IMR-90 (cell line): ENCODE results near the gene PSD2. TPM values are rescaled to one million over a fixed set of nuclear protein-coding genes. Genes with fewer than 3 reads are reported as not detected.

Experiments used
- ATAC-seq: fragments of 200-7000 bp; cut with Tn5 transposase; 2 replicates; pipeline ENCODE4 v1.9.1; 2020; ENCODE audit warnings: low read depth, mild to moderate bottlenecking, moderate library complexity
- BruUV-seq: library from RNA; stranded (reverse); fragments of 400-500 nt; replicated peaks from 2 replicates; lab custom pipeline; 2021; lab: Mats Ljungman, UMichigan
- CTCF ChIA-PET: fragments of 300-600 bp; formaldehyde crosslinking; extraction: SDS; loops from one replicate; lab custom pipeline; 2021; ENCODE audit warnings: antibody characterized with exemption; lab: Yijun Ruan, JAX
- POLR2A ChIA-PET: fragments of 300-600 bp; sonication (Branson Sonifier 250); formaldehyde crosslinking; loops from one replicate; lab custom pipeline; 2022; ENCODE audit warnings: antibody characterized with exemption; ENCODE audit not compliant: unreplicated experiment; lab: Charles Lee
- DNase-seq: peaks from one replicate; pipeline ENCODE4 v3.0.0; 2013
- H2AFZ ChIP-seq: replicated peaks from 2 replicates; pipeline ENCODE3; 2013; ENCODE audit warnings: low read length, mild to moderate bottlenecking; ENCODE audit not compliant: poor library complexity
- H2AK5ac ChIP-seq: 2 replicates; pipeline ENCODE4 v1.6.1; 2013; ENCODE audit warnings: low read depth, low read length, inconsistent platforms
- H2AK9ac ChIP-seq: replicated peaks from 2 replicates; pipeline ENCODE3; 2013; ENCODE audit warnings: mild to moderate bottlenecking, low read depth, low read length, moderate library complexity; ENCODE audit not compliant: poor library complexity
- H2BK120ac ChIP-seq: 2 replicates; pipeline ENCODE4 v1.6.1; 2013; ENCODE audit warnings: low read depth, low read length, inconsistent platforms
- H2BK15ac ChIP-seq: 3 replicates; pipeline ENCODE4 v1.6.1; 2013; ENCODE audit warnings: low read depth, low read length, inconsistent platforms
- H2BK20ac ChIP-seq: 2 replicates; pipeline ENCODE4 v1.6.1; 2013; ENCODE audit warnings: low read depth, mild to moderate bottlenecking, inconsistent platforms, low read length, moderate library complexity
- H2BK5ac ChIP-seq: 2 replicates; pipeline ENCODE4 v1.6.1; 2013; ENCODE audit warnings: mild to moderate bottlenecking, low read depth, low read length, inconsistent platforms; ENCODE audit not compliant: poor library complexity, severe bottlenecking
- H3K14ac ChIP-seq: replicated peaks from 2 replicates; pipeline ENCODE4 v1.6.1; 2013; ENCODE audit warnings: low read depth, low read length, inconsistent platforms
- H3K18ac ChIP-seq: 2 replicates; pipeline ENCODE4 v1.6.1; 2013; ENCODE audit warnings: low read depth, low read length, control low read depth
- H3K23ac ChIP-seq: 2 replicates; pipeline ENCODE4 v1.6.1; 2013; ENCODE audit warnings: low read depth, low read length, inconsistent platforms
- H3K27ac ChIP-seq: 2 replicates; pipeline ENCODE4 v1.5.1; 2013; ENCODE audit warnings: mild to moderate bottlenecking, control low read depth, low read length; ENCODE audit not compliant: insufficient read depth
- H3K27me3 ChIP-seq: 2 replicates; pipeline ENCODE4 v1.6.1; 2013; ENCODE audit warnings: low read length; ENCODE audit not compliant: control insufficient read depth, insufficient read depth
- H3K36me3 ChIP-seq: 2 replicates; pipeline ENCODE4 v1.6.1; 2013; ENCODE audit warnings: low read length, mixed read lengths; ENCODE audit not compliant: control insufficient read depth, insufficient read depth
- H3K4ac ChIP-seq: 2 replicates; pipeline ENCODE4 v1.6.1; 2013; ENCODE audit warnings: low read depth, low read length, inconsistent platforms
- H3K4me1 ChIP-seq: 2 replicates; pipeline ENCODE4 v1.6.1; 2013; ENCODE audit warnings: low read length, mixed read lengths; ENCODE audit not compliant: control insufficient read depth, insufficient read depth
- H3K4me2 ChIP-seq: 2 replicates; pipeline ENCODE4 v1.6.1; 2013; ENCODE audit warnings: low read depth, mild to moderate bottlenecking, control low read depth, low read length, moderate library complexity
- H3K4me3 ChIP-seq: 2 replicates; pipeline ENCODE4 v1.5.1; 2013; ENCODE audit warnings: low read depth, mild to moderate bottlenecking, control low read depth, low read length, moderate library complexity; ENCODE audit not compliant: insufficient read depth
- H3K56ac ChIP-seq: 2 replicates; pipeline ENCODE4 v1.6.1; 2013; ENCODE audit warnings: low read length, inconsistent platforms; ENCODE audit not compliant: insufficient read depth; ENCODE audit errors: extremely low read depth
- H3K79me1 ChIP-seq, 2 experiments: 2 replicates each; pipeline ENCODE4 v1.6.1; 2013; ENCODE audit warnings: low read length in 2 of 2, inconsistent platforms in 1 of 2, low read depth in 1 of 2
- H3K9ac ChIP-seq: 2 replicates; pipeline ENCODE4 v1.6.1; 2013; ENCODE audit warnings: low read depth, low read length, control low read depth
- H3K9me1 ChIP-seq: 2 replicates; pipeline ENCODE4 v1.6.1; 2013; ENCODE audit warnings: low read length, inconsistent platforms; ENCODE audit not compliant: insufficient read depth
- H3K9me3 ChIP-seq: 2 replicates; pipeline ENCODE4 v1.6.1; 2013; ENCODE audit warnings: low read length; ENCODE audit not compliant: control insufficient read depth, insufficient read depth
- H4K20me1 ChIP-seq: 2 replicates; pipeline ENCODE4 v1.6.1; 2013; ENCODE audit warnings: low read length, inconsistent platforms; ENCODE audit not compliant: insufficient read depth
- H4K5ac ChIP-seq: 2 replicates; pipeline ENCODE4 v1.6.1; 2013; ENCODE audit warnings: mild to moderate bottlenecking, low read depth, low read length, control low read depth
- H4K8ac ChIP-seq, 2 experiments: 2 replicates each; pipeline ENCODE4 v1.6.1; 2013; ENCODE audit warnings: low read depth in 2 of 2, low read length in 2 of 2, control low read depth in 1 of 2, inconsistent platforms in 1 of 2
- H4K91ac ChIP-seq: 2 replicates; pipeline ENCODE4 v1.6.1; 2013; ENCODE audit warnings: low read depth, low read length, inconsistent platforms; ENCODE audit not compliant: insufficient read depth
- BHLHE40 ChIP-seq: fragments of 150-350 bp; IDR thresholded peaks from 2 replicates; pipeline ENCODE4 v1.6.1; 2016; ENCODE audit warnings: mild to moderate bottlenecking, low read depth, low read length
- CEBPB ChIP-seq: IDR thresholded peaks from 2 replicates; pipeline ENCODE4 v1.6.1; 2012; ENCODE audit warnings: low read depth, low read length, improper control_type of control experiment
- CHD1 ChIP-seq: IDR thresholded peaks from 2 replicates; pipeline ENCODE4 v1.6.1; 2012; ENCODE audit warnings: low read depth, low read length, improper control_type of control experiment
- FOS ChIP-seq: fragments of 150-350 bp; IDR thresholded peaks from 2 replicates; pipeline ENCODE4 v1.6.1; 2016; ENCODE audit warnings: low read depth, low read length
- MAFK ChIP-seq: IDR thresholded peaks from 2 replicates; pipeline ENCODE4 v1.6.1; 2012; ENCODE audit warnings: low read depth, low read length, improper control_type of control experiment
- MAZ ChIP-seq: IDR thresholded peaks from 2 replicates; pipeline ENCODE4 v1.6.1; 2012; ENCODE audit warnings: low read depth, mild to moderate bottlenecking, low read length, improper control_type of control experiment, moderate library complexity, borderline replicate concordance
- MXI1 ChIP-seq: IDR thresholded peaks from 2 replicates; pipeline ENCODE4 v1.6.1; 2012; ENCODE audit warnings: low read depth, mild to moderate bottlenecking, low read length, moderate library complexity, borderline replicate concordance
- NFE2L2 ChIP-seq: fragments of 150-350 bp; IDR thresholded peaks from 2 replicates; pipeline ENCODE4 v1.6.1; 2016; ENCODE audit warnings: low read depth, mild to moderate bottlenecking, low read length
- POLR2A ChIP-seq: IDR thresholded peaks from 2 replicates; pipeline ENCODE4 v1.6.1; 2012; ENCODE audit warnings: mild to moderate bottlenecking, low read depth, low read length
- RAD21 ChIP-seq: IDR thresholded peaks from 2 replicates; pipeline ENCODE4 v1.6.1; 2012; ENCODE audit warnings: low read length, improper control_type of control experiment
- RCOR1 ChIP-seq: IDR thresholded peaks from 2 replicates; pipeline ENCODE4 v1.6.1; 2012; ENCODE audit warnings: mild to moderate bottlenecking, low read length, improper control_type of control experiment; ENCODE audit not compliant: insufficient replicate concordance
- RFX5 ChIP-seq: IDR thresholded peaks from 2 replicates; pipeline ENCODE4 v1.8.0; 2012; ENCODE audit warnings: low read depth, mild to moderate bottlenecking, low read length, moderate library complexity
- SMC3 ChIP-seq: fragments of 150-350 bp; IDR thresholded peaks from 2 replicates; pipeline ENCODE4 v1.6.1; 2016; ENCODE audit warnings: low read depth, mild to moderate bottlenecking, antibody characterized with exemption, low read length, moderate library complexity
- WGBS, 2 experiments: methylation state at CpG; one replicate each; pipeline versions ENCODE4 v1.1.5 to v1.1.7; 2013; ENCODE audit warnings: missing lambda C conversion rate in 2 of 2; ENCODE audit not compliant: insufficient read length in 1 of 2; ENCODE audit errors: extremely low coverage in 2 of 2; 5-methylcytosine and 5-hydroxymethylcytosine counted together
- dilution Hi-C: fragments of 300-500 bp; cut with HindIII; formaldehyde crosslinking; loops from one replicate; pipeline ENCODE4 v1.14.3; 2018; ENCODE audit warnings: low sequenced_read_pairs; ENCODE audit not compliant: unreplicated experiment
- in situ Hi-C: fragments of 300-500 bp; cut with MboI; formaldehyde crosslinking; loops from 3 replicates; pipeline ENCODE4 v1.14.3; 2019; ENCODE audit warnings: low sequenced_read_pairs, inconsistent platforms, mixed read lengths
- intact Hi-C: fragments of 100-400 bp; cut with micrococcal nuclease; formaldehyde crosslinking; loops from 2 replicates; pipeline ENCODE4 v1.10.0; 2022
- polyA plus RNA-seq, 3 experiments: library from polyadenylated mRNA; depleted of rRNA; stranded (reverse); fragments of >200 nt; gene quantifications; 2 replicates each; pipeline ENCODE4 v1.2.3, GENCODE V29; 2012; ENCODE audit warnings: low replicate concordance in 1 of 3
- total RNA-seq: library from RNA; depleted of rRNA; stranded (reverse); fragments of >200 nt; gene quantifications from 2 replicates; pipeline ENCODE4 v1.2.3, GENCODE V29; 2012
- TF ChIP-seq, protein P1 (sequence below): fragments of 150-350 bp; IDR thresholded peaks from 2 replicates; pipeline ENCODE4 v1.6.1; 2016; ENCODE audit warnings: low read depth, mild to moderate bottlenecking, low read length, moderate library complexity, borderline replicate concordance
- TF ChIP-seq, protein P2 (sequence below): conservative IDR thresholded peaks from 2 replicates; pipeline ENCODE4 v1.5.1; 2012; ENCODE audit warnings: mild to moderate bottlenecking, low read depth, low read length, improper control_type of control experiment
- TF ChIP-seq, protein P3 (sequence below): fragments of 150-350 bp; IDR thresholded peaks from 2 replicates; pipeline ENCODE4 v1.6.1; 2017; ENCODE audit warnings: mild to moderate bottlenecking, antibody characterized with exemption, low read length, low read depth

The PSD2 gene
- total and polyA plus RNA-seq, 2 of the 4 experiments (the other 2 are of a cell fraction), result 0.05 TPM; not detected in 1

DNA sequence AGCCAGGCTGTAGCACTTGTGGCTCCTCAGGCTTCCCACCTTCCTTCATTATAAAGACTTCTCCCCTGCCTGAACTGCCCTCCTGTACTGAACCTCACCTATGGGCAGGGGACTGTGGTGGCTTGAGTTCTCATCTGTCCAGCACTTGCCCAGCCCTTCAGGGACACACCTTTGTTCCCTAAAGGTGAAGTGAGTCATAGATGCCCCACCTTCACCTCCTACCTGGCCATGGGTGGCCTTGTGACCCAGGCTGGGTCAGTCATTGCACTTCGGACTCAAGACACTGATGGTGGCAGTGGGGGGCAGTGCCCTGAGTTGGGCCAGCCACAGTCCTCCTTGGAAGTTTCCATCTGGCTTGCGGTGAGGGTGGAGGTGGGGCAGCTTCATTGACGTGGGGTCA is 26.1 kb upstream of the PSD2 start:
- H4K20me1 ChIP-seq, result no peaks in the 10 kb centered on the region
- H3K27ac ChIP-seq, result no peak overlapping the region
- H3K9me3 ChIP-seq, result no peaks in the 10 kb centered on the region
- WGBS, 2 experiments, result no CpG with 5 or more reads among the region's 3 CpGs
- H3K56ac ChIP-seq, result no peak overlapping the region
- no peak overlapping the region for H3K9ac ChIP-seq
- no peak overlapping the region for H2BK15ac ChIP-seq
- TF ChIP-seq MAZ (no peak), RFX5 (no peak), SMC3 (no peak), MXI1 (no peak), CHD1 (no peak), RAD21 (no peak), POLR2A (no peak), CEBPB (no peak), RCOR1 (no peak), FOS (no peak), BHLHE40 (no peak), NFE2L2 (no peak), MAFK (no peak)
- TF ChIP-seq, protein P1, sequence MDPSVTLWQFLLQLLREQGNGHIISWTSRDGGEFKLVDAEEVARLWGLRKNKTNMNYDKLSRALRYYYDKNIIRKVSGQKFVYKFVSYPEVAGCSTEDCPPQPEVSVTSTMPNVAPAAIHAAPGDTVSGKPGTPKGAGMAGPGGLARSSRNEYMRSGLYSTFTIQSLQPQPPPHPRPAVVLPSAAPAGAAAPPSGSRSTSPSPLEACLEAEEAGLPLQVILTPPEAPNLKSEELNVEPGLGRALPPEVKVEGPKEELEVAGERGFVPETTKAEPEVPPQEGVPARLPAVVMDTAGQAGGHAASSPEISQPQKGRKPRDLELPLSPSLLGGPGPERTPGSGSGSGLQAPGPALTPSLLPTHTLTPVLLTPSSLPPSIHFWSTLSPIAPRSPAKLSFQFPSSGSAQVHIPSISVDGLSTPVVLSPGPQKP, result no peak
- TF ChIP-seq, protein P2, sequence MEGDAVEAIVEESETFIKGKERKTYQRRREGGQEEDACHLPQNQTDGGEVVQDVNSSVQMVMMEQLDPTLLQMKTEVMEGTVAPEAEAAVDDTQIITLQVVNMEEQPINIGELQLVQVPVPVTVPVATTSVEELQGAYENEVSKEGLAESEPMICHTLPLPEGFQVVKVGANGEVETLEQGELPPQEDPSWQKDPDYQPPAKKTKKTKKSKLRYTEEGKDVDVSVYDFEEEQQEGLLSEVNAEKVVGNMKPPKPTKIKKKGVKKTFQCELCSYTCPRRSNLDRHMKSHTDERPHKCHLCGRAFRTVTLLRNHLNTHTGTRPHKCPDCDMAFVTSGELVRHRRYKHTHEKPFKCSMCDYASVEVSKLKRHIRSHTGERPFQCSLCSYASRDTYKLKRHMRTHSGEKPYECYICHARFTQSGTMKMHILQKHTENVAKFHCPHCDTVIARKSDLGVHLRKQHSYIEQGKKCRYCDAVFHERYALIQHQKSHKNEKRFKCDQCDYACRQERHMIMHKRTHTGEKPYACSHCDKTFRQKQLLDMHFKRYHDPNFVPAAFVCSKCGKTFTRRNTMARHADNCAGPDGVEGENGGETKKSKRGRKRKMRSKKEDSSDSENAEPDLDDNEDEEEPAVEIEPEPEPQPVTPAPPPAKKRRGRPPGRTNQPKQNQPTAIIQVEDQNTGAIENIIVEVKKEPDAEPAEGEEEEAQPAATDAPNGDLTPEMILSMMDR, result no peak
- TF ChIP-seq, protein P3, sequence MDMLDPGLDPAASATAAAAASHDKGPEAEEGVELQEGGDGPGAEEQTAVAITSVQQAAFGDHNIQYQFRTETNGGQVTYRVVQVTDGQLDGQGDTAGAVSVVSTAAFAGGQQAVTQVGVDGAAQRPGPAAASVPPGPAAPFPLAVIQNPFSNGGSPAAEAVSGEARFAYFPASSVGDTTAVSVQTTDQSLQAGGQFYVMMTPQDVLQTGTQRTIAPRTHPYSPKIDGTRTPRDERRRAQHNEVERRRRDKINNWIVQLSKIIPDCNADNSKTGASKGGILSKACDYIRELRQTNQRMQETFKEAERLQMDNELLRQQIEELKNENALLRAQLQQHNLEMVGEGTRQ, result no peak
- dilution Hi-C loops (loop anchor here (25.0 kb wide), 1 partner anchor 132 kb away; the partner anchor contains the start of gene CXXC5), intact Hi-C loops (loop anchor here (5.0 kb wide), 2 partner anchors 77 to 347 kb away; no protein-coding TSS in a partner anchor), in situ Hi-C loops (loop anchor here (10.0 kb wide), 1 partner anchor 345 kb away; no protein-coding TSS in a partner anchor)
- H4K91ac ChIP-seq, result no peak overlapping the region
- no peak overlapping the region for H3K14ac ChIP-seq
- DNase-seq (no peak), ATAC-seq (no peak)
- no peaks in the 10 kb centered on the region for H3K4me1 ChIP-seq
- H2BK5ac ChIP-seq, result no peak overlapping the region
- no peaks in the 10 kb centered on the region for H3K79me1 ChIP-seq
- H3K4me2 ChIP-seq, result no peak overlapping the region
- H2BK20ac ChIP-seq, result no peak overlapping the region
- BruUV-seq, result no TSS peak
- H3K18ac ChIP-seq, result no peak overlapping the region
- H2AK9ac ChIP-seq, result no peak overlapping the region
- H2BK120ac ChIP-seq, result no peak overlapping the region
- no peak overlapping the region for H3K4me3 ChIP-seq
- H4K8ac ChIP-seq, result no peak overlapping the region
- H3K36me3 ChIP-seq, result no peaks in the 10 kb centered on the region
- no peak overlapping the region for H3K23ac ChIP-seq
- peaks cover 22% of the 10 kb centered on the region for H3K27me3 ChIP-seq
- no peak overlapping the region for H2AK5ac ChIP-seq
- POLR2A ChIA-PET, result no interaction called here
- no peak overlapping the region for H4K5ac ChIP-seq
- no peak overlapping the region for H2AFZ ChIP-seq
- H3K4ac ChIP-seq, result no peak overlapping the region
- no peaks in the 10 kb centered on the region; the same call in 1 of the 2 replicates for H3K9me1 ChIP-seq
- CTCF ChIA-PET, result no interaction called here
